H1 (cell line): Measurements from ENCODE around the gene CRX. TPM values are rescaled to one million over a fixed set of nuclear protein-coding genes. Genes with fewer than 3 reads are reported as not detected.
A peak's percentile ranks its signal among the peaks of the same experiment; 100 is the strongest.

Experiments used
- CTCF ChIA-PET: fragments of 300-600 bp; sonication (Branson Sonifier 250); formaldehyde crosslinking; loops from one replicate; lab custom pipeline; 2021; ENCODE audit not compliant: partially characterized antibody; lab: Charles Lee
- POLR2A ChIA-PET: fragments of 300-600 bp; sonication (Branson Sonifier 250); formaldehyde crosslinking; loops from one replicate; lab custom pipeline; 2021; ENCODE audit warnings: inconsistent platforms; ENCODE audit not compliant: partially characterized antibody; lab: Charles Lee
- DNase-seq, 2 experiments: peaks; one replicate each; pipeline versions ENCODE4 v3.0.0 to v3.0.0-alpha.2; 2010 to 2022; ENCODE audit warnings: low spot score in 2 of 2, low read depth in 1 of 2, mixed read lengths in 1 of 2
- FAIRE-seq: peaks from 2 replicates; lab custom pipeline; 2011; peaks lifted over from hg19 to GRCh38; lab: Jason Lieb, UNC
- H2AFZ ChIP-seq: 2 replicates; pipeline ENCODE4 v1.8.1; 2012; ENCODE audit warnings: low read length, inconsistent platforms
- H2AK5ac ChIP-seq: 2 replicates; pipeline ENCODE4 v1.6.1; 2013; ENCODE audit warnings: low read depth, low read length
- H2BK120ac ChIP-seq: replicated peaks from 2 replicates; pipeline ENCODE3; 2013; ENCODE audit warnings: low read depth, low read length, inconsistent platforms
- H2BK12ac ChIP-seq: 2 replicates; pipeline ENCODE4 v1.6.1; 2013; ENCODE audit warnings: low read depth, low read length
- H2BK15ac ChIP-seq: 2 replicates; pipeline ENCODE4 v1.6.1; 2013; ENCODE audit warnings: low read length
- H2BK20ac ChIP-seq: 2 replicates; pipeline ENCODE4 v1.6.1; 2013; ENCODE audit warnings: low read length
- H2BK5ac ChIP-seq: 2 replicates; pipeline ENCODE4 v1.6.1; 2013; ENCODE audit warnings: low read depth, low read length
- H3K14ac ChIP-seq: 2 replicates; pipeline ENCODE4 v1.6.1; 2013; ENCODE audit warnings: inconsistent platforms; ENCODE audit not compliant: insufficient read length
- H3K18ac ChIP-seq: 2 replicates; pipeline ENCODE4 v1.6.1; 2013; ENCODE audit warnings: low read length; ENCODE audit errors: extremely low read depth
- H3K23ac ChIP-seq: 2 replicates; pipeline ENCODE4 v1.6.1; 2013; ENCODE audit warnings: inconsistent platforms; ENCODE audit not compliant: insufficient read length
- H3K23me2 ChIP-seq: 2 replicates; pipeline ENCODE4 v1.6.1; 2013; ENCODE audit warnings: low read depth, low read length
- H3K27ac ChIP-seq: 2 replicates; pipeline ENCODE4 v1.6.1; 2011; ENCODE audit warnings: low read depth, low read length, inconsistent platforms
- H3K27me3 ChIP-seq, 4 experiments: replicated peaks in 1 of 4; 1 replicate in 1 of 4; 2 replicates in 3 of 4; pipeline versions ENCODE4 v1.6.1 to v1.8.1; 2011 to 2013; ENCODE audit warnings: low read length in 3 of 4, mild to moderate bottlenecking in 3 of 4, inconsistent platforms in 2 of 4, mixed read lengths in 2 of 4, moderate library complexity in 1 of 4; ENCODE audit not compliant: control insufficient read depth in 3 of 4, insufficient read depth in 3 of 4; ENCODE audit errors: extremely low read depth in 1 of 4
- H3K36me3 ChIP-seq, 4 experiments: 2 replicates each; pipeline versions ENCODE4 v1.6.1 to v1.8.1; 2011 to 2013; ENCODE audit warnings: mild to moderate bottlenecking in 4 of 4, low read length in 3 of 4, moderate library complexity in 2 of 4, control low read depth in 1 of 4, inconsistent platforms in 1 of 4; ENCODE audit not compliant: insufficient read depth in 4 of 4, control insufficient read depth in 2 of 4
- H3K4ac ChIP-seq: replicated peaks from 2 replicates; pipeline ENCODE3; 2013; ENCODE audit warnings: low read length, low read depth, mixed read lengths, inconsistent platforms; ENCODE audit not compliant: insufficient read length
- H3K4me1 ChIP-seq, 4 experiments: replicated peaks in 1 of 4; 1 replicate in 1 of 4; 2 replicates in 3 of 4; pipeline versions ENCODE4 v1.6.1 to v1.8.1; 2011 to 2013; ENCODE audit warnings: low read length in 3 of 4, inconsistent platforms in 2 of 4, mixed read lengths in 1 of 4; ENCODE audit not compliant: insufficient read depth in 4 of 4, control insufficient read depth in 3 of 4
- H3K4me2 ChIP-seq, 2 experiments: 2 replicates each; pipeline versions ENCODE4 v1.6.1 to v1.8.1; 2011 to 2013; ENCODE audit warnings: low read depth in 2 of 2, low read length in 2 of 2, control low read depth in 1 of 2, inconsistent platforms in 1 of 2, mild to moderate bottlenecking in 1 of 2; ENCODE audit not compliant: insufficient read depth in 1 of 2
- H3K4me3 ChIP-seq, 4 experiments: fragments of 200-600, 300-600 bp in 1 of 4; sonication (generic), shearing (Covaris generic), sonication (Bioruptor Twin) in 1 of 4; 2 replicates each; pipeline versions ENCODE4 v1.5.1 to v1.8.1; 2011 to 2016; ENCODE audit warnings: low read length in 4 of 4, low read depth in 3 of 4, control low read depth in 2 of 4, inconsistent platforms in 2 of 4, mild to moderate bottlenecking in 2 of 4, mixed read lengths in 1 of 4, moderate library complexity in 1 of 4; ENCODE audit not compliant: insufficient read depth in 2 of 4; ENCODE audit errors: extremely low read depth in 1 of 4
- H3K56ac ChIP-seq: replicated peaks from 2 replicates; pipeline ENCODE3; 2013; ENCODE audit warnings: low read depth, mild to moderate bottlenecking, mixed read lengths, low read length, inconsistent platforms; ENCODE audit not compliant: insufficient read length
- H3K79me1 ChIP-seq: 2 replicates; pipeline ENCODE4 v1.6.1; 2013; ENCODE audit warnings: low read depth, low read length, control low read depth
- H3K79me2 ChIP-seq, 2 experiments: 2 replicates each; pipeline versions ENCODE4 v1.6.1 to v1.8.1; 2012 to 2013; ENCODE audit warnings: low read length in 2 of 2, mild to moderate bottlenecking in 2 of 2, inconsistent platforms in 1 of 2; ENCODE audit not compliant: insufficient read depth in 2 of 2, control insufficient read depth in 1 of 2
- H3K9ac ChIP-seq, 4 experiments: replicated peaks in 1 of 4; 1 replicate in 1 of 4; 2 replicates in 3 of 4; pipeline versions ENCODE4 v1.6.1 to v1.8.1; 2011 to 2013; ENCODE audit warnings: low read depth in 3 of 4, low read length in 3 of 4, control low read depth in 2 of 4, mild to moderate bottlenecking in 2 of 4, moderate library complexity in 2 of 4, inconsistent platforms in 1 of 4; ENCODE audit errors: extremely low read depth in 1 of 4
- H3K9me3 ChIP-seq, 2 experiments: 2 replicates each; pipeline versions ENCODE4 v1.6.1 to v1.8.1; 2012 to 2013; ENCODE audit warnings: mild to moderate bottlenecking in 2 of 2, moderate library complexity in 2 of 2, control low read depth in 1 of 2, inconsistent platforms in 1 of 2, low read depth in 1 of 2, low read length in 1 of 2, mixed read lengths in 1 of 2; ENCODE audit not compliant: insufficient read depth in 2 of 2
- H4K20me1 ChIP-seq, 2 experiments: replicated peaks in 1 of 2; 2 replicates each; pipeline versions ENCODE3 to v1.8.1; 2011 to 2013; ENCODE audit warnings: inconsistent platforms in 2 of 2, low read length in 2 of 2, mild to moderate bottlenecking in 1 of 2; ENCODE audit not compliant: insufficient read depth in 2 of 2, control insufficient read depth in 1 of 2
- H4K5ac ChIP-seq: 2 replicates; pipeline ENCODE4 v1.6.1; 2013; ENCODE audit warnings: low read length, low read depth, mixed read lengths, inconsistent platforms; ENCODE audit not compliant: insufficient read length
- H4K8ac ChIP-seq: 2 replicates; pipeline ENCODE4 v1.8.0; 2013; ENCODE audit warnings: mild to moderate bottlenecking, moderate library complexity, low read length, inconsistent platforms; ENCODE audit not compliant: insufficient read depth; ENCODE audit errors: extremely low read depth
- H4K91ac ChIP-seq: replicated peaks from 2 replicates; pipeline ENCODE3; 2013; ENCODE audit warnings: low read length, mixed read lengths, inconsistent platforms; ENCODE audit not compliant: insufficient read length
- TAF1 ChIP-seq: IDR thresholded peaks from 2 replicates; pipeline ENCODE4 v1.6.1; 2011; ENCODE audit warnings: mild to moderate bottlenecking, low read depth, low read length
- TCF12 ChIP-seq: IDR thresholded peaks from 2 replicates; pipeline ENCODE4 v1.6.1; 2011; ENCODE audit warnings: low read depth, mild to moderate bottlenecking, low read length
- WGBS, 2 experiments: shearing (Covaris generic) in 1 of 2; methylation state at CpG; one replicate each; pipeline versions ENCODE4 v1.1.6 to v1.1.7; 2013 to 2015; ENCODE audit warnings: low lambda C conversion rate in 2 of 2, mixed read lengths in 2 of 2, inconsistent platforms in 1 of 2, low coverage in 1 of 2, missing lambda C conversion rate in 1 of 2; ENCODE audit not compliant: insufficient replicate concordance in 2 of 2, insufficient coverage in 1 of 2, insufficient read length in 1 of 2; ENCODE audit errors: extremely low coverage in 1 of 2, missing lambda C conversion rate in 1 of 2; 5-methylcytosine and 5-hydroxymethylcytosine counted together
- polyA plus RNA-seq, 7 experiments: library from polyadenylated mRNA; depleted of rRNA in 3 of 7; stranded (reverse) in 5 of 7; unstranded in 2 of 7; fragments of >200 nt in 5 of 7; fragments of 200-250 nt in 2 of 7; gene quantifications; 1 replicate in 5 of 7; 2 replicates in 1 of 7; 4 replicates in 1 of 7; pipeline versions ENCODE4 v1.2.1 to v1.2.3, GENCODE V29; 2011 to 2013; ENCODE audit warnings: missing spikeins in 2 of 7, mixed read lengths in 2 of 7
- total RNA-seq: library from RNA; stranded (reverse); fragmentation: NEBNext Ultra II Directional; extraction: Animal tissue kit (Norgen Biotek cat#: 25700); gene quantifications from 2 replicates; pipeline ENCODE4 v1.2.1, GENCODE V29; 2021

Gene CRX
- total and polyA plus RNA-seq, 2 of the 8 experiments (the other 6 are each of a cell fraction or from before 2014, with no cell fraction given): 0.08 TPM; not detected in 1

GRCh38 chr19:47839411-47839810 is 17.7 kb downstream of the CRX start:
- TF ChIP-seq TAF1 (no peak), TCF12 (no peak)
- no peaks in the 10 kb centered on the region for H3K9me3 ChIP-seq
- no peaks in the 10 kb centered on the region for H3K36me3 ChIP-seq
- H2BK20ac ChIP-seq: no peak overlapping the region
- no peak overlapping the region for H2BK120ac ChIP-seq
- no peak overlapping the region for H3K9ac ChIP-seq
- FAIRE-seq (no peak), DNase-seq (no peak)
- no peaks in the 10 kb centered on the region; the same call in 1 of the 2 replicates for H3K23me2 ChIP-seq
- H3K18ac ChIP-seq: no peak overlapping the region
- no peaks in the 10 kb centered on the region for H3K79me2 ChIP-seq
- no peak overlapping the region for H3K4me3 ChIP-seq
- H3K56ac ChIP-seq: no peak overlapping the region
- H3K27me3 ChIP-seq: no peaks in the 10 kb centered on the region
- peak overlapping the region; percentile 21 to 38; a peak in 2 of 4 replicates for H3K4me2 ChIP-seq
- H3K14ac ChIP-seq: no peak overlapping the region
- no peak overlapping the region for H2AK5ac ChIP-seq
- no peak overlapping the region for H3K23ac ChIP-seq
- H3K4ac ChIP-seq: no peak overlapping the region
- H2AFZ ChIP-seq: no peak overlapping the region
- peaks cover 0 to 10% (median 4%) of the 10 kb centered on the region in 4 experiments; a peak in 3 of 7 replicates for H3K4me1 ChIP-seq
- no peak overlapping the region for H4K5ac ChIP-seq
- no peaks in the 10 kb centered on the region for H3K79me1 ChIP-seq
- no peak overlapping the region for H2BK12ac ChIP-seq
- CTCF ChIA-PET: interaction anchor here (0.7 to 2.7 kb wide), 7 partner anchors 10 to 74 kb away, joined by 4 to 12 read pairs (median 7); no protein-coding TSS in a partner anchor
- H3K27ac ChIP-seq: no peak overlapping the region
- H2BK5ac ChIP-seq: no peak overlapping the region
- no peak overlapping the region for H4K91ac ChIP-seq
- WGBS, 2 experiments: 92% methylated on average over 14 of the region's 16 CpGs; no CpG with 5 or more reads in 1 of the 2 experiments
- H4K8ac ChIP-seq: no peak overlapping the region
- no peak overlapping the region for H2BK15ac ChIP-seq
- POLR2A ChIA-PET: interaction anchor here (0.5 to 1.8 kb wide), 3 partner anchors 10 to 74 kb away, joined by 3 to 18 read pairs (median 3); no protein-coding TSS in a partner anchor
- peaks cover 0 to 3% of the 10 kb centered on the region in 2 experiments for H4K20me1 ChIP-seq
